WTC11 (cell line): ENCODE measurements around the gene MYCBPAP. TPM values are rescaled to one million over a fixed set of nuclear protein-coding genes. Genes with fewer than 3 reads are reported as not detected.

Source experiments
- ATAC-seq: fragments of 200-7000 bp; cut with Tn5 transposase; 2 replicates; pipeline ENCODE4 v1.10.0; 2021; ENCODE audit warnings: mild to moderate bottlenecking, moderate library complexity
- CTCF ChIA-PET: fragments of 300-600 bp; sonication (Branson Sonifier 250); formaldehyde crosslinking; loops from one replicate; lab custom pipeline; 2021; ENCODE audit warnings: antibody characterized with exemption; lab: Charles Lee
- POLR2A ChIA-PET: fragments of 350-600 bp; sonication (Branson Sonifier 250); formaldehyde crosslinking; loops from one replicate; lab custom pipeline; 2021; ENCODE audit warnings: antibody characterized with exemption; lab: Charles Lee
- DNase-seq: peaks from one replicate; pipeline ENCODE4 v3.0.0; 2021; ENCODE audit warnings: low spot score
- H3K27ac Mint-ChIP-seq: 2 replicates; pipeline ENCODE4 v1.8.0; 2021; ENCODE audit warnings: mixed read lengths
- H3K27me3 Mint-ChIP-seq: 2 replicates; pipeline ENCODE4 v1.8.0; 2021; ENCODE audit warnings: low read depth, mild to moderate bottlenecking, moderate library complexity, mixed read lengths
- H3K36me3 Mint-ChIP-seq: 2 replicates; pipeline ENCODE4 v1.8.0; 2021; ENCODE audit warnings: mixed read lengths
- H3K4me1 Mint-ChIP-seq: 2 replicates; pipeline ENCODE4 v1.8.0; 2022; ENCODE audit warnings: mixed read lengths
- H3K4me3 Mint-ChIP-seq: 2 replicates; pipeline ENCODE4 v1.8.0; 2021; ENCODE audit warnings: mild to moderate bottlenecking, moderate library complexity, mixed read lengths
- H3K9me3 Mint-ChIP-seq: 2 replicates; pipeline ENCODE4 v1.8.0; 2021; ENCODE audit warnings: mixed read lengths
- ATF2 ChIP-seq: sonication (generic); formaldehyde crosslinking; IDR thresholded peaks from 2 replicates; pipeline ENCODE4 v1.8.1; 2022; ENCODE audit warnings: low read depth, missing genetic modification reagents, borderline replicate concordance
- CBFB ChIP-seq: sonication (generic); formaldehyde crosslinking; IDR thresholded peaks from 2 replicates; pipeline ENCODE4 v1.8.1; 2022; ENCODE audit warnings: mild to moderate bottlenecking, low read depth, missing genetic modification reagents
- E2F1 ChIP-seq: sonication (generic); formaldehyde crosslinking; IDR thresholded peaks from 2 replicates; pipeline ENCODE4 v1.8.0; 2022; ENCODE audit warnings: mild to moderate bottlenecking, missing genetic modification reagents
- E2F4 ChIP-seq: sonication (generic); formaldehyde crosslinking; IDR thresholded peaks from 2 replicates; pipeline ENCODE4 v1.8.1; 2022; ENCODE audit warnings: low read depth, mild to moderate bottlenecking, moderate library complexity, missing genetic modification reagents, borderline replicate concordance
- E2F5 ChIP-seq: sonication (generic); formaldehyde crosslinking; IDR thresholded peaks from 2 replicates; pipeline ENCODE4 v1.8.1; 2022; ENCODE audit warnings: mild to moderate bottlenecking, moderate library complexity, missing genetic modification reagents
- EMX1 ChIP-seq: fragments of 250-450 bp; sonication (Bioruptor Pico); IDR thresholded peaks from 2 replicates; pipeline ENCODE4 v1.8.0; 2021; ENCODE audit warnings: mild to moderate bottlenecking
- FOXJ3 ChIP-seq: sonication (generic); formaldehyde crosslinking; IDR thresholded peaks from 2 replicates; pipeline ENCODE4 v1.9.0; 2021; ENCODE audit warnings: missing genetic modification reagents, mild to moderate bottlenecking, borderline replicate concordance
- GTF2I ChIP-seq: fragments of 250-450 bp; sonication (Bioruptor Pico); conservative IDR thresholded peaks from 2 replicates; pipeline ENCODE4 v1.4.0; 2021; ENCODE audit warnings: mild to moderate bottlenecking
- MXD4 ChIP-seq: fragments of 250-450 bp; sonication (Bioruptor Pico); IDR thresholded peaks from 2 replicates; pipeline ENCODE4 v1.8.0; 2021; ENCODE audit warnings: mild to moderate bottlenecking, moderate library complexity, borderline replicate concordance
- NFE2L1 ChIP-seq: sonication (generic); formaldehyde crosslinking; IDR thresholded peaks from 2 replicates; pipeline ENCODE4 v1.8.1; 2023; ENCODE audit warnings: missing genetic modification reagents
- STAT6 ChIP-seq: sonication (generic); formaldehyde crosslinking; conservative IDR thresholded peaks from 2 replicates; pipeline ENCODE4 v1.8.1; 2023; ENCODE audit warnings: mild to moderate bottlenecking, low read depth, missing genetic modification reagents, moderate library complexity
- TCF7 ChIP-seq: sonication (generic); formaldehyde crosslinking; IDR thresholded peaks from 2 replicates; pipeline ENCODE4 v1.8.0; 2022; ENCODE audit warnings: mild to moderate bottlenecking, low read depth, missing genetic modification reagents, moderate library complexity
- TEAD4 ChIP-seq: sonication (generic); formaldehyde crosslinking; IDR thresholded peaks from 2 replicates; pipeline ENCODE4 v1.8.0; 2022; ENCODE audit warnings: mild to moderate bottlenecking, missing genetic modification reagents
- ZNF317 ChIP-seq: sonication (generic); formaldehyde crosslinking; IDR thresholded peaks from 2 replicates; pipeline ENCODE4 v1.8.1; 2023; ENCODE audit warnings: low read depth, mild to moderate bottlenecking, moderate library complexity, missing genetic modification reagents, borderline replicate concordance
- ZNF423 ChIP-seq: fragments of 250-450 bp; sonication (Bioruptor Pico); IDR thresholded peaks from 2 replicates; pipeline ENCODE4 v2.1.2; 2022; ENCODE audit warnings: mild to moderate bottlenecking, moderate library complexity
- total RNA-seq: library from RNA; stranded (reverse); gene quantifications from 3 replicates; pipeline ENCODE4 v1.2.3, GENCODE V29; 2021
- TF ChIP-seq, protein P1 (sequence below): fragments of 250-450 bp; sonication (Bioruptor Pico); IDR thresholded peaks from 2 replicates; pipeline ENCODE4 v2.1.2; 2022; ENCODE audit warnings: mild to moderate bottlenecking, moderate library complexity
- TF ChIP-seq, protein P2 (sequence below): fragments of 250-450 bp; sonication (Bioruptor Pico); IDR thresholded peaks from 2 replicates; pipeline ENCODE4 v1.8.0; 2021; ENCODE audit warnings: mild to moderate bottlenecking

MYCBPAP gene
- total RNA-seq, 1 experiment from 2014 or later, result 5.7 TPM

DNA sequence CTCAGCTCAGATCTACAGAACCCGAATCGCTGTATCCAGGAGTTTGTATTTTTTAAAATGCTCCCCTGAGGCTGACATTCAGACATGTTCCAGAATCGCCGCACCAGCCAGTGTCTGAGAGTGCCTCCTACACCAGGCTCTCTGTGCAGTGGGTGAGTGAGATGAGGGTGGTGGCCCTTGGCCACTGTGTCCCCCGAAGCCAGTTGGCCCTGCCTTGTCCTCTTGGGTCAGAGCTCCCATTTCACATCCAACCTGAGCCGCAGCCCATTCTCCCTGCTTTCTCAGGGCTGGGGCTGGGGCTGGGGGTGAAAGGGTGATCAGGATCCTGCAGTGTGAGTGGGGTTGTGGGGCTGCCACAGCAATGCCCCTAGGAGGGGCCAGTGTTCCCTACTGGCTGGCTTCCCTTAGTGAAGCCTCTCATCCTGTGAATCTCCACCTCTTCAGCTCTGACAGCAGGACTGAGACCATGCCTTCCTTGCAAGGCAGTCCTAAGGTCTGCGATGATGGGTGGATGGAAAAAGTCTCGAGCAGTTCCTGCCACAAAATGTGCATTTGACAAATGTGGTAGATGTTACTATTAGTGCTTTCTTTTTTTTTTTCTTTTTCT lies 12.9 kb upstream of the MYCBPAP start:
- no peak overlapping the region for H3K27ac Mint-ChIP-seq
- ATAC-seq (peak; percentile 60), DNase-seq (no peak)
- H3K27me3 Mint-ChIP-seq, result no peaks in the 10 kb centered on the region
- POLR2A ChIA-PET, result no interaction called here
- no peak for TF ChIP-seq CBFB (CRISPR knock-in tag)
- H3K4me3 Mint-ChIP-seq, result no peak overlapping the region
- no peaks in the 10 kb centered on the region for H3K4me1 Mint-ChIP-seq
- H3K9me3 Mint-ChIP-seq, result no peaks in the 10 kb centered on the region
- CTCF ChIA-PET, result interaction anchor here (0.8 to 1.2 kb wide), 5 partner anchors 8 to 287 kb away, joined by 3 to 5 read pairs (median 3); no protein-coding TSS in a partner anchor
- H3K36me3 Mint-ChIP-seq, result no peaks in the 10 kb centered on the region

DNA sequence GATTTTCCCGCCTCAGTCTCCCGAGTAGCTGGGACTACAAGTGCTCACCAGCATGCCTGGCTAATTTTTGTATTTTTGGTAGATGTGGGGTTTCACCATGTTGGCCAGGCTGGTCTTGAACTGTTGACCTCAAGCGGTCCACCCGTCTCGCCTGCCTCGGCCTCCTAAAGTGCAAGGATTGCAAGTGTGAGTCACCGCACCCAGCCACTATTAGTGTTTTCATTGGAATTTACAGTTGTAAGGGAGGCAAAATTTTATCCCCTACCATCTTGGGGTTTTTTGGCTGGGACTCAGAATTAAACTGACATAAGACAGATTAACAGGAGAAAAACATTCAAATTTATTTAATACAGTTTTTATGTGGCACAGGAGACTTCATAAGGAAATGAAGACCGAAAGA lies 12.3 kb upstream of the MYCBPAP start:
- CTCF ChIA-PET, result interaction anchor here (0.8 to 1.2 kb wide), 5 partner anchors 9 to 287 kb away, joined by 3 to 5 read pairs (median 3); no protein-coding TSS in a partner anchor
- Mint-ChIP-seq H3K27me3 (no peaks in the 10 kb centered on the region), H3K27ac (no peak overlapping the region), H3K36me3 (no peaks in the 10 kb centered on the region), H3K9me3 (no peaks in the 10 kb centered on the region), H3K4me3 (no peak overlapping the region), H3K4me1 (no peaks in the 10 kb centered on the region)
- DNase-seq (no peak), ATAC-seq (no peak)
- POLR2A ChIA-PET, result no interaction called here
- TF ChIP-seq ZNF423 (no peak), FOXJ3 (no peak), MXD4 (CRISPR knock-in tag) (no peak), GTF2I (CRISPR knock-in tag) (no peak), E2F5 (CRISPR knock-in tag) (no peak), NFE2L1 (no peak), TEAD4 (CRISPR knock-in tag) (no peak), ATF2 (CRISPR knock-in tag) (no peak)
- TF ChIP-seq, protein P1, sequence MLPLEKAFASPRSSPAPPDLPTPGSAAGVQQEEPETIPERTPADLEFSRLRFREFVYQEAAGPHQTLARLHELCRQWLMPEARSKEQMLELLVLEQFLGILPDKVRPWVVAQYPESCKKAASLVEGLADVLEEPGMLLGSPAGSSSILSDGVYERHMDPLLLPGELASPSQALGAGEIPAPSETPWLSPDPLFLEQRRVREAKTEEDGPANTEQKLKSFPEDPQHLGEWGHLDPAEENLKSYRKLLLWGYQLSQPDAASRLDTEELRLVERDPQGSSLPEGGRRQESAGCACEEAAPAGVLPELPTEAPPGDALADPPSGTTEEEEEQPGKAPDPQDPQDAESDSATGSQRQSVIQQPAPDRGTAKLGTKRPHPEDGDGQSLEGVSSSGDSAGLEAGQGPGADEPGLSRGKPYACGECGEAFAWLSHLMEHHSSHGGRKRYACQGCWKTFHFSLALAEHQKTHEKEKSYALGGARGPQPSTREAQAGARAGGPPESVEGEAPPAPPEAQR (CRISPR knock-in tag), result no peak
- TF ChIP-seq, protein P2, sequence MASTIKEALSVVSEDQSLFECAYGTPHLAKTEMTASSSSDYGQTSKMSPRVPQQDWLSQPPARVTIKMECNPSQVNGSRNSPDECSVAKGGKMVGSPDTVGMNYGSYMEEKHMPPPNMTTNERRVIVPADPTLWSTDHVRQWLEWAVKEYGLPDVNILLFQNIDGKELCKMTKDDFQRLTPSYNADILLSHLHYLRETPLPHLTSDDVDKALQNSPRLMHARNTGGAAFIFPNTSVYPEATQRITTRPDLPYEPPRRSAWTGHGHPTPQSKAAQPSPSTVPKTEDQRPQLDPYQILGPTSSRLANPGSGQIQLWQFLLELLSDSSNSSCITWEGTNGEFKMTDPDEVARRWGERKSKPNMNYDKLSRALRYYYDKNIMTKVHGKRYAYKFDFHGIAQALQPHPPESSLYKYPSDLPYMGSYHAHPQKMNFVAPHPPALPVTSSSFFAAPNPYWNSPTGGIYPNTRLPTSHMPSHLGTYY (CRISPR knock-in tag), result no peak

DNA sequence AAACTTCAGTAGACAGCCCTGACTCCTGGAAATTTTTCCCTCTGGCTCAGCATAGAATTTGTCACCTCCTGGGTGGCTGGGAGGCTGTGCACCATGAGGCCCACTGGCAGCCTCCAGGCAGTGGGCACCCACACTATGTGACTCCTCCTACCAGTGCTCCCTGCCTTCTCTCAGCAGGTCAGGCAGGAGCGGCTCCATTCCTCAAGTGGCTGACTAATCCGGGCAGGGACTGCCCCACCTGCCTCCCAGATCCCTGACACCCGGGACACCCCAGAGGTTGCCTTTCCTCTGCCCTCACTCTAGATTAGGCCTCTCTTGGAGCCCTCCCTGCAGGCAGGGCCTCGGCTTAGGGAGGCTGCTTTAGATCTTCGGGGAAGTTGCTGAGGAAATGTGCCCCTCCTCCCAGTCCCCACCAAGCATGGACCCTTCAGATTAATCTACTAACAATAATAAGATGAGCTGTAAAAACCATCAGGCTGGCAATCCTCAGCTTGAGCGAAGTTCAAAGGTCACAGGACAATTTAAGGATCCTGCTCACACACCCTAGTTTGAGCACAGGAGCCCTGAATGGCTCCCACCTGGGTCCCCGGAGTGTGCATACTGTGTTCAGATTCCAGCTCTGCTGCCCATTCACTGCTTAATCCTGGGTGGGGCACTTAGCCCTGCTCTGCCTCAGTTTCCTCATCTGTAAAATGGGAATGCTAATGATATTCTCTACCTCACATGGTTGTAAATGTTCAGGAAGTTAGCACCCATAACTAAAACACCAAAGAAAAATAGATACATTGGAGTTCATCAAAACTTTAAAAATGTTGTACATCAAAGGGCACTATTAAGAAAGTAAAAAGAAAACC lies 10.0 kb upstream of the MYCBPAP start:
- Mint-ChIP-seq H3K4me3 (no peak overlapping the region), H3K4me1 (no peaks in the 10 kb centered on the region), H3K27ac (no peak overlapping the region), H3K27me3 (no peaks in the 10 kb centered on the region), H3K9me3 (no peaks in the 10 kb centered on the region), H3K36me3 (no peaks in the 10 kb centered on the region)
- POLR2A ChIA-PET, result no interaction called here
- CTCF ChIA-PET, result interaction anchor here (0.6 to 0.7 kb wide), 2 partner anchors 48 to 75 kb away, joined by 4 to 5 read pairs; no protein-coding TSS in a partner anchor
- DNase-seq (no peak), ATAC-seq (no peak)
- no peak for TF ChIP-seq ZNF317
- no peak for TF ChIP-seq TCF7 (CRISPR knock-in tag)
- no peak for TF ChIP-seq EMX1
- no peak for TF ChIP-seq E2F1 (CRISPR knock-in tag)
- no peak for TF ChIP-seq E2F4 (CRISPR knock-in tag)
- TF ChIP-seq STAT6 (CRISPR knock-in tag), result no peak
